Breast epithelium (tissue), 3 donors: Measurements from ENCODE around the gene ISOC1.

Experiments used
- CTCF ChIP-seq, 3 donors: fragments of 450-650 bp; IDR thresholded peaks; one replicate each; pipeline ENCODE4 v1.5.1; 2016 to 2017; ENCODE audit warnings: antibody characterized with exemption in 3 of 3, mild to moderate bottlenecking in 3 of 3, moderate library complexity in 3 of 3
- POLR2AphosphoS5 ChIP-seq, 3 donors: sonication (generic); formaldehyde crosslinking; IDR thresholded peaks; one replicate each; pipeline ENCODE4 v1.6.1; 2017; ENCODE audit warnings: antibody characterized with exemption in 3 of 3

GRCh38 chr5:129115680-129116079, 21.1 kb downstream of the ISOC1 start:
- TF ChIP-seq POLR2AphosphoS5 (IDR thresholded peaks at IDR 0.05), result no peak
- TF ChIP-seq CTCF (IDR thresholded peaks at IDR 0.05), result no peak
